Right atrium auricular region (tissue), 2 donors: ENCODE measurements around the gene EPHB4. TPM values are rescaled to one million over a fixed set of nuclear protein-coding genes. Genes with fewer than 3 reads are reported as not detected.
A peak's percentile ranks its signal among the peaks of the same experiment; 100 is the strongest.

Experiments
- DNase-seq: peaks from one replicate; pipeline ENCODE4 v3.0.0-alpha.2; 2019; ENCODE audit warnings: low spot score
- H3K27ac ChIP-seq, 2 donors: fragments of 200-600 bp; sonication (generic); 1 replicate in 1 of 2; 2 replicates in 1 of 2; pipeline ENCODE4 v1.5.1; 2016 to 2019
- H3K27me3 ChIP-seq, 2 donors: fragments of 200-600 bp; sonication (generic); one replicate each; pipeline versions ENCODE4 v1.5.1 to v1.6.0; 2017 to 2019
- H3K36me3 ChIP-seq: fragments of 200-600 bp; sonication (generic); one replicate; pipeline ENCODE4 v1.5.1; 2016
- H3K4me1 ChIP-seq, 2 donors: fragments of 200-600 bp; sonication (generic); one replicate each; pipeline versions ENCODE4 v1.5.1 to v1.6.0; 2017 to 2019
- H3K4me3 ChIP-seq, 2 donors: fragments of 200-600 bp; sonication (generic); 1 replicate in 1 of 2; 2 replicates in 1 of 2; pipeline ENCODE4 v1.5.1; 2017 to 2019; ENCODE audit warnings: mild to moderate bottlenecking in 1 of 2, moderate library complexity in 1 of 2
- H3K9me3 ChIP-seq, 2 donors: fragments of 200-600 bp; sonication (generic); one replicate each; pipeline ENCODE4 v1.5.1; 2019
- CTCF ChIP-seq, 2 donors: fragments of 200-600 bp; sonication (generic); IDR thresholded peaks; one replicate each; pipeline ENCODE4 v1.5.1; 2019; ENCODE audit warnings: antibody characterized with exemption in 2 of 2
- total RNA-seq, 2 donors: library from RNA; depleted of rRNA; stranded (reverse); fragments of >200 nt; gene quantifications; one replicate each; pipeline ENCODE4 v1.1.0, GENCODE V29; 2016

Gene EPHB4
- total RNA-seq, 2 donors from 2014 or later = 25.0 to 64.6 TPM

DNA sequence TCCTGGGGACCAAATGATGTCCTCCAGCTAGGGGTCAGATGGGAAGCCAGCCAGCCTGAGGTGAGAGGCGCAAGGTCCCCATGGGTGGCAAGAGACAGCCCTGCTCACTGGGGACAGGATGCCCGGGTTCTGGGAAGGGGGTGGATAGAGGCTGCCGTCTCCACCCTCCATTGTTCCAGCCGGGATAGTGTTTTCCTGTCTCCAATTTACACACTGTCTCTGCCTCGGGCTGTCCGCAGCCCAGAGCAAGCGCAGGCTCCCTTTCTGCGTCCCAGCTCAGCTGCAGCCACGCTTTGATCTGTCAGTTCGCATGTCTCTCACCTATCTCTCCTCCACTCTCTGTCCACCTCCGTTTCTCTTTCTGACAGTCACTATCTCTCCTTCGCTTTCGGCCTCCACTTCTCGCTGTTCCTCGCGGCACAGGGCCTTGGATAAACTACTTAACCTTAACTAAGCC is 2.1 kb downstream of the EPHB4 start:
- Histone ChIP-seq H3K27me3 (no peaks in the 10 kb centered on the region), H3K9me3 (no peaks in the 10 kb centered on the region), H3K4me1 (peaks cover 0 to 52% of the 10 kb centered on the region in 2 donors), H3K4me3 (peak overlapping the region; percentile 71 to 81), H3K27ac (peak overlapping the region; percentile 75 to 82), H3K36me3 (peaks cover 37% of the 10 kb centered on the region)
- DNase-seq = no peak
- TF ChIP-seq CTCF (IDR thresholded peaks at IDR 0.05) = no peak

DNA sequence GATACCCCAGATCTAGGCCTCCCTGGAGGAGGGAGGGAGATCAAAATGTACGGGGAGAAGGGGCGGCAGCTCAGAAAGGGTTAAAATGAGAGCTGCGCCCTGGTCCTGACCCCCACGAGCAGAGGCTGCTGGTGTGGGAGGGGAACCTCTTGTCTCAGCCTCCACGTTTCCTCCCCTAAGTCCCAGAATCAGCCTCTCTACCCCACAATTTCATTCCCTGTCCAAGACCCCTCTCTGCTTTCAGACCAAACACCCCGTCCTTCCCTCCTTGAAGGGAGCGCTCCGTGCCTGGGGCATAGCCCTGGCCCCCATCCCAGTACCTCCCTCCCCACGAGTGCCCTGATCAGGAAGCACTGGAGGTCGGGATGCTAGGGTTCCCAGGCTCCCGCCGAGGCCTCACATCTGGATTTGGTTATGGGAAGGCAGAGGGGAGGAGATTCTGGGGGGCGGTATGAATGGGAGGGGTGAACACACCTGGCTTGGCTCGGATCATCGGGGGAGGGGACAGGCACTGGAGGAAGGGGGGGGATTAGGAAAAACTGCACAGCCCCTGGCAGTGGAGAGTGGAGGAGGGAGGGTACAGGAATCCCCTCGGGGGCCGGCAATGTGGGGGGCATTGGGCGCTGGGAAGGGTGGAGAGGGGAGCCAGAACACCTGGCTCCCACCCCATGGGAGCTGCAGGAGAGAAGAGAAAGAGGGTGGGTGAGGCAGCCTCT is 2.7 kb downstream of the EPHB4 start:
- H3K9me3 ChIP-seq = no peaks in the 10 kb centered on the region
- no peaks in the 10 kb centered on the region for H3K27me3 ChIP-seq
- no peak for TF ChIP-seq CTCF (IDR thresholded peaks at IDR 0.05)
- peaks cover 42% of the 10 kb centered on the region for H3K36me3 ChIP-seq
- H3K27ac ChIP-seq = peak overlapping the region in 1 of 2 donors; percentile 5
- H3K4me1 ChIP-seq = peaks cover 0 to 48% of the 10 kb centered on the region in 2 donors
- no peak for DNase-seq
- H3K4me3 ChIP-seq = peak overlapping the region; percentile 71 to 81

GRCh38 chr7:100823534-100823933 is 3.8 kb downstream of the EPHB4 start:
- Histone ChIP-seq H3K27ac (no peak overlapping the region), H3K36me3 (peaks cover 47% of the 10 kb centered on the region), H3K4me1 (peaks cover 0 to 36% of the 10 kb centered on the region in 2 donors), H3K9me3 (no peaks in the 10 kb centered on the region), H3K27me3 (no peaks in the 10 kb centered on the region), H3K4me3 (no peak overlapping the region)
- no peak for DNase-seq
- TF ChIP-seq CTCF (IDR thresholded peaks at IDR 0.05) = no peak

GRCh38 chr7:100823140-100823525 is 4.2 kb downstream of the EPHB4 start:
- Histone ChIP-seq H3K4me1 (peaks cover 0 to 32% of the 10 kb centered on the region in 2 donors), H3K9me3 (no peaks in the 10 kb centered on the region), H3K27me3 (no peaks in the 10 kb centered on the region), H3K36me3 (peaks cover 51% of the 10 kb centered on the region), H3K4me3 (no peak overlapping the region), H3K27ac (no peak overlapping the region)
- no peak for DNase-seq
- TF ChIP-seq CTCF (IDR thresholded peaks at IDR 0.05) = no peak

GRCh38 chr7:100822236-100823139 is 4.8 kb downstream of the EPHB4 start:
- Histone ChIP-seq H3K4me1 (peaks cover 0 to 26% of the 10 kb centered on the region in 2 donors), H3K4me3 (no peak overlapping the region), H3K27me3 (no peaks in the 10 kb centered on the region), H3K36me3 (peaks cover 52% of the 10 kb centered on the region), H3K27ac (no peak overlapping the region), H3K9me3 (no peaks in the 10 kb centered on the region)
- no peak for TF ChIP-seq CTCF (IDR thresholded peaks at IDR 0.05)
- no peak for DNase-seq
